Measurements from ENCODE around the gene VPS8. TPM values are rescaled to one million over a fixed set of nuclear protein-coding genes. Genes with fewer than 3 reads are reported as not detected.

VPS8 gene
- total and polyA plus RNA-seq, 8 donors, result 41.5 to 114 (median 51.3) TPM

DNA sequence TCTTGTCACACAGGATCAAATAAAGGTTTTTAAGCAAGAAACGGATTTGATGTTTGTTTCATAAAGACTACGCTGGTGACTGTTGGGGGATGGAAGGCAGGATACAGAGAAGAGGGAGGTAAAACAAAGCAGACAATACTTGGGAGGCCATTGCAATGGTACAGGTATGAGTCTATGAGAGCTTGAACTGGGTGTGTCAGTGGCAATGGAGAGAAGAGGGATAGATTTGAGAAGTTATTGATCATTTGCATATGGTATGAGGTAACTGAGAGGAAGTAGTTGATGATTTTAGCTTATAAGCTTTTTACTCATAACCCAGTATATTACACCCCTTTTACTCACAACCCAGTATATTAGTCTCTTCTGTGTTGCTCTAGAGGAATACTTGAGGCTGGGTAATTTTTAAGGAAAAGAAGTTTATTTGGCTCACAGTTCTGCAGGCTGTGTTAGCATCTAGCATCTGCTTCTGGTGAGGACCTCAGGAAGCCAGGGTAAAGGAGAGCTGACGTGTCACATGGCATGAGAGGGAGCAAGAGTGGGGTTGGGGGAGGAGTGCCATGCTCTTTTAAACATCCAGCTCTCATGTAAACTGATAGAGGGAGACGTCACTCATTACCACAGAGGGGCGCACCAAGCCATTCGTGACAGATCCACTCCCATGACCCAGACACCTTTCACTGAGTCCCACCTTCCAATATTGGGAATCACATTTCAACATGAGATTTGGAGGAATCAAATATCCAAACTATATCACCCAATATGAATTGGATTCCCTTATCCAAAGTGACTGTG, 153.9 kb downstream of the VPS8 start:
- H3K27ac ChIP-seq, result no peak overlapping the region
- ATAC-seq (no peak), DNase-seq (no peak)
- intact Hi-C loops (cut with DNase I), result no loop called here
- H3K36me3 ChIP-seq, result peaks cover 0 to 61% of the 10 kb centered on the region in 2 donors
- no peaks in the 10 kb centered on the region for H3K4me1 ChIP-seq
- no peaks in the 10 kb centered on the region for H3K9me3 ChIP-seq
- TF ChIP-seq, protein P1, sequence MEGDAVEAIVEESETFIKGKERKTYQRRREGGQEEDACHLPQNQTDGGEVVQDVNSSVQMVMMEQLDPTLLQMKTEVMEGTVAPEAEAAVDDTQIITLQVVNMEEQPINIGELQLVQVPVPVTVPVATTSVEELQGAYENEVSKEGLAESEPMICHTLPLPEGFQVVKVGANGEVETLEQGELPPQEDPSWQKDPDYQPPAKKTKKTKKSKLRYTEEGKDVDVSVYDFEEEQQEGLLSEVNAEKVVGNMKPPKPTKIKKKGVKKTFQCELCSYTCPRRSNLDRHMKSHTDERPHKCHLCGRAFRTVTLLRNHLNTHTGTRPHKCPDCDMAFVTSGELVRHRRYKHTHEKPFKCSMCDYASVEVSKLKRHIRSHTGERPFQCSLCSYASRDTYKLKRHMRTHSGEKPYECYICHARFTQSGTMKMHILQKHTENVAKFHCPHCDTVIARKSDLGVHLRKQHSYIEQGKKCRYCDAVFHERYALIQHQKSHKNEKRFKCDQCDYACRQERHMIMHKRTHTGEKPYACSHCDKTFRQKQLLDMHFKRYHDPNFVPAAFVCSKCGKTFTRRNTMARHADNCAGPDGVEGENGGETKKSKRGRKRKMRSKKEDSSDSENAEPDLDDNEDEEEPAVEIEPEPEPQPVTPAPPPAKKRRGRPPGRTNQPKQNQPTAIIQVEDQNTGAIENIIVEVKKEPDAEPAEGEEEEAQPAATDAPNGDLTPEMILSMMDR (IDR thresholded peaks at IDR 0.05), result no peak
- no peaks in the 10 kb centered on the region for H3K27me3 ChIP-seq
- no peak overlapping the region for H3K4me3 ChIP-seq

GRCh38 chr3:184968115-184968514, 156.1 kb downstream of the VPS8 start:
- no peak overlapping the region for H3K4me3 ChIP-seq
- no peaks in the 10 kb centered on the region for H3K9me3 ChIP-seq
- no peak overlapping the region for H3K27ac ChIP-seq
- no peaks in the 10 kb centered on the region for H3K4me1 ChIP-seq
- intact Hi-C loops (cut with DNase I), result no loop called here
- no peak for DNase-seq
- ATAC-seq, result no peak
- H3K27me3 ChIP-seq, result no peaks in the 10 kb centered on the region
- H3K36me3 ChIP-seq, result peaks cover 0 to 77% of the 10 kb centered on the region in 2 donors
- TF ChIP-seq, protein P1 (IDR thresholded peaks at IDR 0.05), result no peak

- no peaks in the 10 kb centered on the region for H3K4me1 ChIP-seq
- H3K27ac ChIP-seq, result no peak overlapping the region
- H3K36me3 ChIP-seq, result peaks cover 0 to 83% of the 10 kb centered on the region in 2 donors
- ATAC-seq, result no peak
- TF ChIP-seq, protein P1 (IDR thresholded peaks at IDR 0.05), result no peak
- peaks cover 0 to 6% of the 10 kb centered on the region in 2 donors for H3K9me3 ChIP-seq
- DNase-seq, result no peak
- H3K4me3 ChIP-seq, result no peak overlapping the region
- intact Hi-C loops (cut with DNase I), result no loop called here
- H3K27me3 ChIP-seq, result no peaks in the 10 kb centered on the region
Observed at GRCh38 chr3:184970186-184970585, 158.2 kb downstream of the VPS8 start.

DNA sequence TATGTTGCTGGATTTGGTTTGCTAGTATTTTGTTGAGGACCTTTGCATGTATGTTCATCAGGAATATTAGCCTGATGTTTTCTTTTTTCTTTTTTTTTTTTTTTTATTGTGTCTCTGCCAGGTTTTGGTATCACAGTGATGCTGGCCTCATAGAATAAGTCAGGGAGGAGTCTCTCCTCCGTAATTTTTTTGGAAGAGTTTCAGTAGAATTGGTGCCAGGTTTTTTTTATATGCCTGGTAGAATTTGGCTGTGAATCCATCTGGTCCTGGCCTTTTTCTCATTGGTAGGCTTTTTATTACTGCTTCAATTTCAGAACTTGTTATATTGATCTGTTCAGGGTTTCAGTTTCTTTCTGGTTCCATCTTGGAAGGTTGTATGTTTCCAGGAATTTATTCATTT, 165.8 kb downstream of the VPS8 start:
- intact Hi-C loops (cut with DNase I), result no loop called here
- H3K27ac ChIP-seq, result no peak overlapping the region
- TF ChIP-seq, protein P1 (IDR thresholded peaks at IDR 0.05), result no peak
- H3K36me3 ChIP-seq, result peaks cover 0 to 33% of the 10 kb centered on the region in 2 donors
- H3K27me3 ChIP-seq, result no peaks in the 10 kb centered on the region
- DNase-seq (no peak), ATAC-seq (no peak)
- peaks cover 0 to 6% of the 10 kb centered on the region in 2 donors for H3K9me3 ChIP-seq
- H3K4me1 ChIP-seq, result no peaks in the 10 kb centered on the region
- H3K4me3 ChIP-seq, result no peak overlapping the region

DNA sequence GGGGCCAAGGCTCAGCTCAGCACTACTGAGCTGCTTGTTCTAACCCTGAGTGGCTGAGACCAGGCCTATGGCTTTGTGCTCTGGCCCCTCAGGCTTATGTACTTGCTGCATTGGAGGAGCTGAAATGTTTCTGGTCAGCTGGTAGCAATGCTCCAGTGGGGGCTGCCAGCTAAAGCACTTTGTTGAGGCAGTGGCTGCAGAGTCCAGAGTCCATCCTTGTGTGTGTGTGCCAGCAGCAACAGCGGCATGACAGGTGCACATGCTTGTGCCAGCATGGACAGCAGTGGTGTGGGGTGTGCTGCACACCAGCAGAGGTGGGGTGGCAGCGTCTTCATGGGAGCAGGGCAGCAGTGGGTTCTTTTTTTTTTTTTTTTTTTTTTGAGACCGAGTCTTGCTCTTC, 169.1 kb downstream of the VPS8 start:
- ATAC-seq, result no peak
- TF ChIP-seq, protein P1 (IDR thresholded peaks at IDR 0.05), result no peak
- H3K9me3 ChIP-seq, result no peaks in the 10 kb centered on the region
- H3K27ac ChIP-seq, result no peak overlapping the region
- DNase-seq, result no peak
- no peak overlapping the region for H3K4me3 ChIP-seq
- H3K27me3 ChIP-seq, result no peaks in the 10 kb centered on the region
- H3K4me1 ChIP-seq, result no peaks in the 10 kb centered on the region
- peaks cover 0 to 44% of the 10 kb centered on the region in 2 donors for H3K36me3 ChIP-seq
- intact Hi-C loops (cut with DNase I), result no loop called here

Measured in left lung (tissue), 10 donors.